HG03521 (cell line): ENCODE measurements around the gene REC8.
A peak's percentile ranks its signal among the peaks of the same experiment; 100 is the strongest.
"Not testable (repeated sequence)": the region's sequence is repeated elsewhere in the genome, so short reads cannot be mapped to it uniquely, and the experiment has no call there.

Source experiments
- ATAC-seq: cut with Tn5 transposase; IDR thresholded peaks from one replicate; pipeline ENCODE4 v1.9.1; 2021; ENCODE audit warnings: mild to moderate bottlenecking, moderate library complexity; ENCODE audit not compliant: unreplicated experiment

The REC8 gene

DNA sequence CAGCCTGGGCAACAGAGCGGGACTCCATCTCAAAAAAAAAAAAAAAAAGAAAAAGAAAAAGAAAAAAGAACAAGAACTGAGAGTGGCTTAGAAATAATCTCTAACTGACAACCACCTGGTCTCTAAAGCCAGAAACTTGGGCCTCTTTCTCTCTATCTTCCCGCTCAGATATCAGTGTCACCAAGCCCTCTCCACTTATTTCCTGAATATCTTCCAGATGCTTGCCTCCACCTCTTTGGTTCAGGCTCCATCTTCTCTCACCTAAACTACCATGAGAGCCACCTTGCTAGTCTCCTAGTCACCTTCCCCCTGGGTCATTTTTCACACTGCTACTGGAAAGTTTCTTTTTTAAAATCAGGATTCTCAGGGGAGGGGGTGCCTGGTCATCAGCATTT, 25.2 kb downstream of the REC8 start:
- no peak for ATAC-seq

DNA sequence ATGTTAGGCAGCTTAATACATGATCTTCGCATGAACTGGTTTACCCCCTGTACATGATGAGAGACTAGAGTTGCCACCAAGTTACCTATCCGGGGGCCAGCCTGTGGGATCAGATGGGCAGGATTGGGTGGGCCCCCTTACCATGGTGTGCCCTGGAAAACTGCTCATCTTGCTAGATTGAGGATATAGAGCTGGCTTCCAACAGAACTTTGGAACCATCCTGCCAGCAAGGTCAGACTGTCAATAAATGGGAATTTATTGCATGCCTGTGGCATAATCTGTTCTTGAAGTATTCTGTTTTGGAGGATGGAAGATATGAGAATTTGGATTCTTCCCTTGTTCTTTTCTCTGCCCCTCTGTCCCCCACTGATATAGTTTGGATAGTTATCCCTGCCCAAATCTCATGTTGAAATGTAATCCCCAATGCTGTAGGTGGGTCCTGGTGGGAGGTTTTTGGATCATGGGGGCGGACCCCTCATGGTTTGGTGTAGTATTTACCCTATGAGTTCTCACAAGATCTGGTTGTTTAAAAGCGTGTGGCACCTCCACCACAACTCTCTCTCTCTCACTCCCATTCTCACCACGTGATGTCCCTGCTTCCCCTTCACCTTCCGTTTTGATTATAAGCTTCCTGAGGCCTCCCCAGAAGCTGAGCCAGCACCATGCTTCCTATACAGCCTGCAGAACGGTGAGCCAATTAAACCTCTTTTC, 27.1 kb downstream of the REC8 start:
- ATAC-seq = no peak

DNA sequence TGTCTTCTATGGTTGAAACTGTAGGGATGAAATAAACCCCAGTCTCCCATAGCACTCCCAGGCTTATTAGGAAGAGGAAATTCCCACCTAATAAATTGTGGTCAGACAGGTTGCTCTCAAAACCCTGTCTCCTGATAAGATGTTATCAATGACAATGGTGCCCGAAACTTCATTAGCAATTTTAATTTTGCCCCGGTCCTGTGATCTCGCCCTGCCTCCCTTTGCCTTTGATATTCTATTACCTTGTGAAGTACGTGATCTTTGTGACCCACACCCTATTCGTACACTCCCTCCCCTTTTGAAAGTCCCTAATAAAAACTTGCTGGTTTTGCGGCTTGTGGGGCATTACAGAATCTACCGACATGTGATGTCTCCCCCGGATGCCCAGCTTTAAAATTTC, 30.7 kb downstream of the REC8 start:
- ATAC-seq = not testable (repeated sequence)

DNA sequence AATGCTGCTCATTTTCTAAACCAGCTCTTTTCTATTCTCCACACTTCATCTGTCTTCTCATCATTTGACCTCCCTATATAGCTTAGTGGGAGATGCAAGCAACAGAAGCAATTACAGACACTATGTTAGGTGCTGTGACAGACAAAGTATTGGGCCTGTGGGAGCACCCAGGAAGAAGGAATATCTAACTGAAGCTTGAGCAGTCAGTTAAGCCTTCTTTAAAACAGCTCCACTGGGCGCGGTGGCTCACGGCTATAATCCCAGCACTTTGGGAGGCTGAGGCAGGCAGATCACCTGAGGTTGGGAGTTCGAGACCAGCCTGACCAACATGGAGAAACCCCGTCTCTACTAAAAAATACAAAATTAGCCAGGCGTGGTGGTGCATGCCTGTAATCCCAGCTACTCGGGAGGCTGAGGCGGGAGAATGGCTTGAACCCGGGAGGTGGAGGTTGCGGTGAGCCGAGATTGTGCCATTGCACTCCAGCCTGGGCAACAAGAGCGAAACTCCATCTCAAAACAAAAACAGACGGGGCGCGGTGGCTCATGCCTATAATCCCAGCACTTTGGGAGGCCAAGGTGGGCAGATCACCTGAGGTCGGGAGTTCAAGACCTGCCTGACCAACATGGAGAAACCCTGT, 31.5 kb downstream of the REC8 start:
- ATAC-seq = not testable (repeated sequence)

DNA sequence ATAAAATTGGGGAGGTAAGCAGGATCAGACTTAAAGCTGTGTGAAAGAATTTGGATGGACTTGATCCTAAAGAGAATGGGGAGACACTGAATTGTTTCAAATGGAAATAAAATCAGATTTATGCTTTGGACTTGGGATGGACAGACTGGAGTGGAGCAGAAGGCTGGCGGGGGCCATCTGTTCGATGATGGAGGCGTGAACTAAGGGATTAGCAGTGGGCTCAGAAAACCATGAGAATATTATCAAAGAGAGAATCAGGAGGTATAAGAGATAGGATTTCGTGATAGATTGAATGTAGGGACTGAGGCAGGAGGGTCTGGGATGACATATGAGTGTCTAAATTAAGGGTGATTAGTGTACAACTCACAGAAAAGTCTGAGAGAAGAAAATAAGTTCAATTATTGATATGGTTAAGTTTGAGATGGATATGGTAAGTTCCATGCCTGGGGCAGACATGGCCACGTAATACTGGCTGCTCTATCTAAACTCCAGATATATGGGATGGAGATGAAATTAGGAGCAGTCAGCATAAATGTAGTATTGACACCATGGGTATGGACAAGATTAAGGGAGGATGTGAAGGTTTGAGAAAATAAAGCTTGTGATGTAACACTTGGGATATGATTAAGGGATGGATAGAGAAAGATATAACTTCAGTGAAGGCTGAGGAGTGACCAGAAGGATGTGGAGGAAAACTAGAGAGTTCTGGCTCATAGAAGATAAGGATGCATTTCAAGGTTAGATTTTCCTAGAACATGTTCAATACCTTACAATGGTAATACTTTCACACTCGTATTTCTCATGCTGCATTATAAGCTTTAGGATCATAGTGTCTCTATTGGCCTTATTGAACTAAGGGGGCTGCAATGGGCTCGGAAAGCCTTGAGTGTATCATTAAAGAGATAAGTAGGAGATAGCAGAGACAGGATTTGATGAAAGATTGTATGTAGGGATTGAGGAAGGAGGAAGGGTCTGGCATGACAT, 32.6 kb downstream of the REC8 start:
- ATAC-seq = no peak

DNA sequence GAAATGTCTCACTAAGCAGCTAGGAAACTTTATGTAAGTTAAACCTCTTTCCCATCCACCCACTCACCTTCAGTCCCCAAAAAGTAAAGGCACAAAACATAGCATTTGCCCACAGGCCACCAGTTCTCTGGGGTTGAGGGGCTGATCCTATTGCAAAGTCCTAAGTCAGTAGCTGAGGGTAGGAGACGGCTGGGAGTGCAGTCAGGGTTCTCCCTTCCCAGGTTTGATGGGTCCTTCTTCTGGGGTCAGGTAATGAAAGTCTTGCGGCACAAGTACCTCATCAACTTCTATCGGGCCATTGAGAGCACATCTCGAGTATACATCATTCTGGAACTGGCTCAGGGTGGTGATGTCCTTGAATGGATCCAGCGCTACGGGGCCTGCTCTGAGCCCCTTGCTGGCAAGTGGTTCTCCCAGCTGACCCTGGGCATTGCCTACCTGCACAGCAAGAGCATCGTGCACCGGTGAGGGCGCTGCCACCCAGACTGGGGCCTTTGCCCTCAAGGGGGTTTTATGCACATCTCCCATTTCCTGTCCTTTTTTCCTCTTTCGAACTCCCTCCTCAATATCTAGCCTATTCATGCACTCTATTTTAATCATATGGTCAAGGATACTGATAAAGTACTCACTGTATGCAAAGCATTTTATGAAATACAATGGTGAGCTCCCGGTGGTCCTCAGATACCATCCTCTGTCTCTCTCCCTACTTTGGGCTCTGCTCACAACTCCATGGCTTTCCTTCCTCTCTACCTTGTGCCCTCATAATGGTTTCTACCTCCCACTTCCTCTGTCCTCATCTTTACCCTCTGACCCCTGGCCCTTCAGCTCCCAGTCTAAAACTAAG, 34.6 kb downstream of the REC8 start:
- ATAC-seq = no peak

DNA sequence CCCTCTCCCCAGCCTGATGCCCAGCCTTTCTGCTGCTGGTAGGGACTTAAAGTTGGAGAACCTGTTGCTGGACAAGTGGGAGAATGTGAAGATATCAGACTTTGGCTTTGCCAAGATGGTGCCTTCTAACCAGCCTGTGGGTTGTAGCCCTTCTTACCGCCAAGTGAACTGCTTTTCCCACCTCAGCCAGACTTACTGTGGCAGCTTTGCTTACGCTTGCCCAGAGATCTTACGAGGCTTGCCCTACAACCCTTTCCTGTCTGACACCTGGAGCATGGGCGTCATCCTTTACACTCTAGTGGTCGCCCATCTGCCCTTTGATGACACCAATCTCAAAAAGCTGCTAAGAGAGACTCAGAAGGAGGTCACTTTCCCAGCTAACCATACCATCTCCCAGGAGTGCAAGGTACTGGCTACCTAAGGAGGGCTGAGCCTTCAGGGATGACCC, 35.2 kb downstream of the REC8 start:
- ATAC-seq = no peak

DNA sequence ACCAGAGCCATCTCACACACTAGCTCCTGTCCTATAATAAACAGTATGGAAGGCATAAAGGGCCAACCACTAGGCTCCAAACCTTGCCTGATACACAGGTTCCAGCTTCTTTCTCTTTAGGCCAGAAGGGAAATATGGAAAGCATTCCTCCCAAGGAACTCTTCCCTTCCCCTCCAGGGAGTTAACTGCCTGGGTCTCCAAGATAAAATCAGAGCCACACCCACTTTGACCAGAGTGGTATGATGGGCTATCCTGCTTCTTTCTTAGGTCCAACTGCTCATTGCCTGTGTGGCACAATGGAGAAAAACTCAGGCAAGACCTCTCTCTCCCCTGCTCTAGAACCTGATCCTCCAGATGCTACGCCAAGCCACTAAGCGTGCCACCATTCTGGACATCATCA, 35.7 kb downstream of the REC8 start:
- no peak for ATAC-seq

DNA sequence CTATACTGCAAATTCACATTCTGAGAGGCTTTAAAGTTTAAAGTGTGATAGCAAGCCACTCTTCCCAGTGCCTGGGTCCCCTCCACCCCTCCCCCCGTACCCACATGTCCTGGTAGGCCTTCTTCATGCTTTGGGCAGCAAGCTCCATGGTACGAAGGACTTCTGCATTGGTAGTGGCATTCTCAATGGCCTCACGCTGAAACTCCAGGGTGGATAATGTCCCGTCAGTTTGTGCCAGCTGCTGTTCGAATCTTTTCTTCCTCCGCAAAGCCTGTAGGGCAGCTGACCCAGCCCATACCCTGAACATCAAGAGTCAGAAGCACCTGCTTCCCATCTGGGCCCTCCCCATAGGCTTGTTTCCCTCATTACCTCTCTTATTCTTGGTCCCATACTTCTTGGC, 39.4 kb downstream of the REC8 start:
- ATAC-seq = no peak

DNA sequence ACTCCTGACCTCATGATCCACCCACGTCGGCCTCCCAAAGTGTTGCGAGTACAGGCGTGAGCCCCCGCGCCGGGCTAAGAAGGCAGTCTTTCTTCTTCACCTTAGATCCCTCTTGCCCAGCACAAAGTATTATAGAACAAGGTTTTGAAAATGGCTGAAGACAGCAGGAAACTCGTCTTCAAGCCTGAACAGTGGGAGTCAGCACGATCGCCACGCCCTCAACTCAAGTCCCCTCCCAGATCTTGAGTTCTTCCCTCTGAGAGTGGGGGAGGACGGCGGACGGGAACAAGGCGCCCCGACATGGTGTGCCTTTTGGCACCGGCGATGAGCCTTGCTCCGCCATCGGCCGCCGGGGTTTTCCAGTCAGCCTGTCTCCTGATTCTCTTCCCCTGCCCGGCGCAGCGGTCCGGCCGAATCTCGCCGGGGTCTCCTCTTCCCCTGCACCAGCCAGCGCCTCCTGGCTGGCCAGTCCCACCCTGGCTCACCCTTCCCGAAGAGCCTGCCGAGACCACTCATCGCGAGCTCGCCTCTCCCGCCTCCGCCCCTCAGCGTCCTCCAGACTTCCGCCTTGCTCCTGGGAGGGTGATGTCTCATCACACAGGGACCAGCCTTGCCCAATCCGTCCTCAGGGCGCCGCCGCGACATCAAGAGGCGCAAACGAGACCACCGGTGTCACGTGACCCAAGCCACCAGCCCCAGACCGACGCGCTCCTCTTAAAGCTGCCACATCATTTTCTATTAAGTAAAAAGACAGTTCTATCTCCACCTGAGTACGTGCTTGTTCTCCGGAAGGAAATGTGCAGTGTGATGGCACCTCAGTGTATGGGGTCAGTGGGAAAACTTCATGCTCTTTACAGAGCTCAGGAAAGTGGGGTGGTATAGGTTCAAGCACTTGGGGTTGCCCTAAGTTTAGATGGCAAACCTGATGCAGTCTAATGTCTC, 41.3 kb downstream of the REC8 start, which contains the start of gene CHMP4A:
TSS of gene CHMP4A (minus strand) at position 565 of the 942 bp plus-strand sequence. CDS start at position 516, 49 bp downstream.
- ATAC-seq = peak; percentile 82

DNA sequence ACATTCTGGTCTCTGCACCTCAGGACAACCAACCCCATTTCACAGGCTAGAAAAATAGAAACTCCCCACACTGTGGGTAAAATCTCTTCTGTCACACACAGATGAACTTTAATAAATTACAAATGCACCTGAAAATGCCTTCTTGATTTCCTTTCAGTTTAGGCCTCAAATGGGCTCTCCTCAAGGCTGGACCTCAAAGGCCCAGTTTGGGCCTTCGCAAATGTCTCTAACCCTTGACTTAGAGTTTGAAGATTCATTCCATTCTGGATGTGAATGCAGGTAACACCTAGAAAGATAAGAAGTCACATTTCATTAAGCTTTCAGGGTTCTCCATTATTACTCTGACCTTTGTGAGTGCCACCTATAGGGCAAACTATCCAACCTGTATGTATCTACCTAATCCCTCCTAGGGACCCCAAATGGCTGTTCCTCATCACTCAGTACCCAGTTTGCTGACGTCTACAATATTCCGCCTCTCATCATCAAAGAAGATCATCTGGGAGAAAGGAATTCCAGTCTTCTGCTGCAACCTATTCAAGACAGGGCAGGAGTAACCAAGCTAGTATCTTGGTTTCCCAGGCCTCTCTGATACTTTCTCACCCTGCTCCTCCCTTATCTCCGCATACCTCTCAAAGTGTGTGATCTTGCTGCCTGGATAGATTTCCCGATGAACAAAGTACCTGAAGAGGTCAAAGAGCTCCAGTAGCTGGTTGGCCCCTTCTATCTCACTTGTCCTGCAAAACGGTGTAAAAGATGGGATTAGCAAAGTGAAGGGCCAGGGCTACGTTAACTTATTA, 42.2 kb downstream of the REC8 start:
- no peak for ATAC-seq

DNA sequence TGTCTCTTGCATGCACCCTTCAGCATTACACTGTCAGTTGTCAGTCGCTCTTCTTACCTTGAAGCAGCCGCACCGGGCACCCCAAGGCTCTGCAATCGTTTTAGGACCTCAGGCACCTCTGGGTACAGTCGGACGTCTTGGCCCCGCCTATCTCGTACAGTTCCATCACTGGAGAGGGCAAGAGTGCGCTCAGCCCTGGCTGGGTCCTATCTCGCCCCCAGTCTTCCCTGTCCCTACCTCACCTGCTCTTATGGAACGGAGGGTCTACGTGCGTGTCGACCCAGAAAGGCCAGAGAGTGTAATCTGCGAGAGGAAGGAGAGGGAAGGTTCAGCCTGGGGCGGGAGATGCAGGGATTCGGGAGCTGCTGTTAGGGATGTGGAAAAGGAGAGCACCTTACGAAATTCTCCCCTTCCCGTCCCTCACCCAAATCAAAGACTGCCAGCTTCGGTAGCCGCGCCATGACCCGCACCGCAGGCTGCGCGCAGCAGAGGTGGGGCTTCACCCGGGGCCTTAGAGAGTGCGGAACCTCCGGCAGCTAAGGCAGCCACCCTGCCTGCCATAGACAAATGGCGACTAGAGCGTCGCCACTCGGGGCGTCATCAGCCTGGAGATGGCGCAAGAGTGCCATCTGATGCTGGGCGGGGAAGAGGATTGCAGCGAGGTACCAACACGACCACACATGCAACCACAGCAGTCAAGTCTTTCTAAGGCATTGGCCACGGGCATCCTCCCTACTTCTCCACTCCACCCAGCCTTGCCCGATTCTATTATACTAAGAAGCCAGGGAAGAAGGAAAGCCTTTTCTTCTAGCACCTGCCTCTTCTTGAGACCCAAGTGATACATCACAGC, 43.8 kb downstream of the REC8 start, which contains the start of gene MDP1:
TSS of gene MDP1 (minus strand) at position 572 of the 850 bp plus-strand sequence. CDS start at position 461, 111 bp downstream.
- peak; percentile 47 for ATAC-seq

DNA sequence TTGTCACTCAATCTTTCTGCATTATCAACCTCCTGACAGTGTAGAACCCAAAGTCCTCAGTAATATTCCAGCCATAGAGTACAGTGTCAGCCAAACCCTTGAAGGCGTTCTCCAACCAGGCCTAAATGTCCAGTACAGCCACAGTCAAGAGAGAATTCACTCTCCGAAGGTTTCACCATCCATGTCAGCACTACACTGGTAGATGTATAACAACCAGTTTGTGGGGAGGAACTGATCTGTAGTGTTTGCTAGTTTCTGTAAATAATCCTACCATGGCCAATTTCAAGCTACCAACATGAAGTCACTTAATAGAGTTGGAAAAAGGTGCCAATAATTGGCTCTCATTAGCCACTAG, 44.4 kb downstream of the REC8 start:
- ATAC-seq = no peak

DNA sequence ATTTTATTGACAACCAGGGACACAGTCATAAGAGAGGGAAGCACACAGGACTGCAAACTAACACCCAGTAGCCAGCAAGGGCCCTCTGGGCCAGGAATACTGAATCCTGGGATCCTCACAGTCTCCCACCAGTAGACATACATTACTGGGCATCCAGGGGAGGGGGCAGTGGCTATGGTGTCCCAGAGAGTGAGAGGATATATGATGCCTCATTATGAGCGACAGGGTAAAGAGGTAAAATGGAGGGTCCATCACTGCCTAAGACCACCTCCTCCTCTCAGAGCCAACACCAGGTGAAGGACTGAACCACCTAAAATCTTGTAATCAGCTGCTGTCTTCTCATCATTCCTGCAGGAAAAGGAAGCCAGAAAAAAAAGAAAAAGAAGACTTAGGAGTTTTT, 45.0 kb downstream of the REC8 start:
- not testable (repeated sequence) for ATAC-seq

DNA sequence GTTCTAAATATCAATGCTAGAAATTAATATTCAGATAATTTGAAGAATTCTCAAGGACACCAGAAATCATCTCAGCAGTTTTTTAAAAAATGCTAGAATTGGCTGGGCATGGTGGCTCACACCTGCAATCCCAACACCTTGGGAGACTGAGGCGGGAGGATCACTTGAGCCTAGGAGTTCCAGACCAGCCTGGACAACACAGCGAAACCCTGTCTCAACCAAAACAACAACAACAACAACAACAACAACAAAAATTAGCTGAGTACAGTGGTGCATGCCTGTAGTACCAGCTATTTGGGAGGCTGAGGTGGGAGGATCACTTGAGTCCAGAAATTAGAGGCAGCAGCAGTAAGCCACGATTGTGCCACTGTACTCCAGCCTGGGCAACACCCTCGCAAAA, 47.2 kb downstream of the REC8 start:
- ATAC-seq = no peak

DNA sequence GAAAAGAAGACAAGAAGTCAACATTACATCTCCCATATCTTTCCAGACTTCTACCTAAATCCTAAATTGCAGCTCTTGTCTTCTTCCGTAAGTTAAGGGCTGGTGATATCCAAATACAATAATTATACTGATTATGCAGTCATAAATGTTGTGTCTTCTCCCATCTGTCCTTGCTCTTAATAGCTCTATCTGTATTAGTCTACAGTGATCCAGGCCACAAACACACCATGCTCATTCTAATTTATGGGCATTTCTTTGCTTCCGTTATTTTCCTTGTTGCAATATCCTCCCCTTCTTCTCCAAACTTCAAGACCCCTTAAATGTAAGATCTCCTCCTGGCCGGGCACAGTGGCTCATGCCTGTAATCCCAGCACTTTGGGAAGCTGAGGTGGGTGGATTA, 47.6 kb downstream of the REC8 start:
- ATAC-seq = no peak

DNA sequence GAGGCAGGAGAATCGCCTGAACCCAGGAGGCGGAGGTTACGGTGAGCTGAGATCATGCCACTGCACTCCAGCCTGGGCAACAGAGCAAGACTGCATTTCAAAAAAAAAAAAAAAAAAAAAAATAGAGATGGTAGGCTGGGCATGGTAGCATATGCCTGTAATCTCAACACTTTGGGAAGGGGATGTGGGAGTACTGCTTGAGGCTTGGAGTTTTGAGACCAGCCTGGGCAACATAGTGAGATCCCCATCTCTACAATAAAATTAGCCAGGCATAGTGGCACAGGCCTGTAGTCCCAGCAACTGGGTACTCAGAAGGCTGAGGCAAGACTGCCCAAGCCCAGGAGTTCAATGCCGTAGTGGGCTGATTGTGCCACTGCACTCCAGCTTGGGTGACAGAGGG, 51.1 kb downstream of the REC8 start:
- ATAC-seq = not testable (repeated sequence)
